MM.1S (cell line): ENCODE results near the gene APBA1.

Experiments
- DNase-seq: peaks from one replicate; pipeline ENCODE4 v3.0.0-alpha.2; 2015
- H2AFZ ChIP-seq: fragments of 300-600 bp; sonication (generic); 2 replicates; pipeline ENCODE4 v1.6.0; 2016; ENCODE audit warnings: antibody characterized with exemption, low read length
- H3F3A ChIP-seq: fragments of 300-600 bp; sonication (generic); 2 replicates; pipeline ENCODE4 v1.6.1; 2016; ENCODE audit warnings: mild to moderate bottlenecking, antibody characterized with exemption, low read length, moderate library complexity, mixed read lengths; ENCODE audit not compliant: insufficient read depth
- H3K27ac ChIP-seq: fragments of 300-600 bp; sonication (generic); 2 replicates; pipeline ENCODE4 v1.5.1; 2016; ENCODE audit warnings: mild to moderate bottlenecking, low read length
- H3K27me3 ChIP-seq: fragments of 300-600 bp; sonication (generic); replicated peaks from 2 replicates; pipeline ENCODE4 v1.6.0; 2016; ENCODE audit warnings: low read length; ENCODE audit not compliant: insufficient read depth
- H3K36me3 ChIP-seq: fragments of 300-600 bp; sonication (generic); replicated peaks from 2 replicates; pipeline ENCODE4 v1.6.1; 2016; ENCODE audit warnings: mild to moderate bottlenecking, low read length, mixed read lengths; ENCODE audit not compliant: insufficient read depth
- H3K4me1 ChIP-seq: fragments of 300-600 bp; sonication (generic); 2 replicates; pipeline ENCODE4 v1.6.1; 2016; ENCODE audit warnings: low read length, mixed read lengths
- H3K4me2 ChIP-seq: fragments of 300-600 bp; sonication (generic); 2 replicates; pipeline ENCODE4 v1.6.0; 2016; ENCODE audit warnings: low read depth, low read length
- H3K4me3 ChIP-seq: fragments of 300-600 bp; sonication (generic); 2 replicates; pipeline ENCODE4 v1.5.1; 2016; ENCODE audit warnings: low read length, mixed read lengths
- H3K79me2 ChIP-seq: fragments of 300-600 bp; sonication (generic); 2 replicates; pipeline ENCODE4 v1.6.1; 2016; ENCODE audit warnings: mixed run types, low read length, mixed read lengths
- H3K9ac ChIP-seq: fragments of 300-600 bp; sonication (generic); 2 replicates; pipeline ENCODE4 v1.6.1; 2016; ENCODE audit warnings: low read length, mixed read lengths
- H3K9me2 ChIP-seq: fragments of 300-600 bp; sonication (generic); replicated peaks from 2 replicates; pipeline ENCODE4 v1.6.1; 2016; ENCODE audit warnings: mild to moderate bottlenecking, low read length, mixed read lengths; ENCODE audit not compliant: insufficient read depth
- H3K9me3 ChIP-seq: fragments of 300-600 bp; sonication (generic); replicated peaks from 2 replicates; pipeline ENCODE4 v1.6.1; 2016; ENCODE audit warnings: mild to moderate bottlenecking, low read length, mixed read lengths; ENCODE audit not compliant: insufficient read depth
- H4K20me1 ChIP-seq: fragments of 300-600 bp; sonication (generic); 2 replicates; pipeline ENCODE4 v1.6.1; 2016; ENCODE audit warnings: mild to moderate bottlenecking, low read length, moderate library complexity, mixed read lengths; ENCODE audit not compliant: insufficient read depth
- EZH2 ChIP-seq: fragments of 300-600 bp; sonication (generic); optimal IDR thresholded peaks from 2 replicates; pipeline ENCODE3; 2017; ENCODE audit warnings: low read depth, mild to moderate bottlenecking, antibody characterized with exemption, low read length, mixed read lengths
- EZH2phosphoT487 ChIP-seq: fragments of 300-600 bp; sonication (generic); IDR thresholded peaks from 2 replicates; pipeline ENCODE4 v1.6.1; 2018; ENCODE audit warnings: antibody characterized with exemption, low read length
- TF ChIP-seq, protein P1 (sequence below): fragments of 300-600 bp; sonication (generic); IDR thresholded peaks from 2 replicates; pipeline ENCODE4 v1.5.1; 2016; ENCODE audit warnings: antibody characterized with exemption, low read length, mixed read lengths

APBA1 gene

GRCh38 chr9:69632768-69633167 is 39.4 kb downstream of the APBA1 start:
- Histone ChIP-seq H3K4me1 (peaks cover 9% of the 10 kb centered on the region), H3K9ac (no peak overlapping the region), H3K27ac (no peak overlapping the region), H3K27me3 (no peaks in the 10 kb centered on the region), H2AFZ (no peak overlapping the region), H3K36me3 (no peaks in the 10 kb centered on the region), H3K4me2 (no peak overlapping the region), H3K4me3 (no peak overlapping the region), H3K9me2 (no peaks in the 10 kb centered on the region), H4K20me1 (no peaks in the 10 kb centered on the region), H3K9me3 (no peaks in the 10 kb centered on the region), H3F3A (no peaks in the 10 kb centered on the region), H3K79me2 (no peaks in the 10 kb centered on the region)
- TF ChIP-seq, protein P1, sequence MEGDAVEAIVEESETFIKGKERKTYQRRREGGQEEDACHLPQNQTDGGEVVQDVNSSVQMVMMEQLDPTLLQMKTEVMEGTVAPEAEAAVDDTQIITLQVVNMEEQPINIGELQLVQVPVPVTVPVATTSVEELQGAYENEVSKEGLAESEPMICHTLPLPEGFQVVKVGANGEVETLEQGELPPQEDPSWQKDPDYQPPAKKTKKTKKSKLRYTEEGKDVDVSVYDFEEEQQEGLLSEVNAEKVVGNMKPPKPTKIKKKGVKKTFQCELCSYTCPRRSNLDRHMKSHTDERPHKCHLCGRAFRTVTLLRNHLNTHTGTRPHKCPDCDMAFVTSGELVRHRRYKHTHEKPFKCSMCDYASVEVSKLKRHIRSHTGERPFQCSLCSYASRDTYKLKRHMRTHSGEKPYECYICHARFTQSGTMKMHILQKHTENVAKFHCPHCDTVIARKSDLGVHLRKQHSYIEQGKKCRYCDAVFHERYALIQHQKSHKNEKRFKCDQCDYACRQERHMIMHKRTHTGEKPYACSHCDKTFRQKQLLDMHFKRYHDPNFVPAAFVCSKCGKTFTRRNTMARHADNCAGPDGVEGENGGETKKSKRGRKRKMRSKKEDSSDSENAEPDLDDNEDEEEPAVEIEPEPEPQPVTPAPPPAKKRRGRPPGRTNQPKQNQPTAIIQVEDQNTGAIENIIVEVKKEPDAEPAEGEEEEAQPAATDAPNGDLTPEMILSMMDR = no peak
- no peak for TF ChIP-seq EZH2
- TF ChIP-seq EZH2phosphoT487 = no peak
- DNase-seq = no peak

- H3K27me3 ChIP-seq = no peaks in the 10 kb centered on the region
- no peaks in the 10 kb centered on the region for H4K20me1 ChIP-seq
- H3K4me3 ChIP-seq = no peak overlapping the region
- no peak overlapping the region for H3K9ac ChIP-seq
- H3K27ac ChIP-seq = no peak overlapping the region
- no peaks in the 10 kb centered on the region for H3K9me3 ChIP-seq
- no peak overlapping the region for H3K4me2 ChIP-seq
- no peaks in the 10 kb centered on the region for H3F3A ChIP-seq
- no peaks in the 10 kb centered on the region for H3K79me2 ChIP-seq
- TF ChIP-seq EZH2 (no peak), EZH2phosphoT487 (no peak)
- TF ChIP-seq, protein P1 = no peak
- no peak overlapping the region for H2AFZ ChIP-seq
- H3K36me3 ChIP-seq = no peaks in the 10 kb centered on the region
- H3K9me2 ChIP-seq = no peaks in the 10 kb centered on the region
- no peak for DNase-seq
- H3K4me1 ChIP-seq = peaks cover 13% of the 10 kb centered on the region
Measured at GRCh38 chr9:69627281-69627680, 44.9 kb downstream of the APBA1 start.

- no peaks in the 10 kb centered on the region for H3K79me2 ChIP-seq
- H3K9me2 ChIP-seq = no peaks in the 10 kb centered on the region
- TF ChIP-seq EZH2 = no peak
- no peak for TF ChIP-seq EZH2phosphoT487
- TF ChIP-seq, protein P1 = no peak
- no peak overlapping the region for H3K9ac ChIP-seq
- no peaks in the 10 kb centered on the region for H3K9me3 ChIP-seq
- no peak for DNase-seq
- no peaks in the 10 kb centered on the region for H3K36me3 ChIP-seq
- H3F3A ChIP-seq = no peaks in the 10 kb centered on the region
- H3K27me3 ChIP-seq = no peaks in the 10 kb centered on the region
- H3K4me1 ChIP-seq = peaks cover 10% of the 10 kb centered on the region; the same call in 1 of the 2 replicates
- no peak overlapping the region for H2AFZ ChIP-seq
- H3K4me2 ChIP-seq = no peak overlapping the region
- no peak overlapping the region for H3K4me3 ChIP-seq
- H3K27ac ChIP-seq = no peak overlapping the region
- H4K20me1 ChIP-seq = no peaks in the 10 kb centered on the region
Measured at GRCh38 chr9:69623276-69623675, 48.9 kb downstream of the APBA1 start.
